HCEC 1CT (cell line): ENCODE data around the gene MBNL1.

ENCODE experiments used
- DNase-seq: peaks from one replicate; pipeline ENCODE4 v3.0.0-alpha.2; 2017

MBNL1 gene

DNA sequence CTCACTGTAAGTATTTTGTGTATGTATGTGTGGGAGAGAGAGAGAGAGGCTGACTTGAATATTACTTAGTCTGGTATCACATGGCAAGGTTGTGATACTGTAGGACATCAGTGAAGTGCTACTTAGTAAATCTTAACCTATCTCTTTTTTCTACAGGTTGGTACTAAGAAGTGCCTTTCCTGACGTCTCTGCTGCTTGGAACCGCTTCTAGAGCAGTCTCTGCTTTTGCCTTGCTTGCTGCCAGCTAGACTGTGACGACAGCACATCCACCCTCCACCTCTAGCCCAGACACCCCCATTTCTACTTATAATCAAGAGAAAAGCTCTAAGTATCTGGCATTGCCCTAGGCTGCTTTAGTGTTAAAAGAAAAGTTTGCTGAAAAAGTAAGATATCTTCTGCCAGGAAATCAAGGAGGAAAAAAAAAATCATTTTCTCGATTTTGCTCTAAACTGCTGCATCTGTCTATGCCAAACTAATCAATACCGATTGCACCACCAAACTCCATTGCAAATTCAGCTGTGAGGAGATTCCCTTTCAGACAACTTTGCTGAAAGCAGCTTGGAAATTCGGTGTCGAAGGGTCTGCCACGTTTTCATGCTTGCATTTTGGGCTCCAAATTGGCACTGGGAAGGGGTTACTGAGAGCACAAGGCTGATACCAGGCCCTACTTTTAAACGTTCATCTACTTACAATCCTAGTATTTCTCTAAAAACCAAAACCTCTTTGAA lies 30.7 kb downstream of the MBNL1 start:
- DNase-seq, result no peak

DNA sequence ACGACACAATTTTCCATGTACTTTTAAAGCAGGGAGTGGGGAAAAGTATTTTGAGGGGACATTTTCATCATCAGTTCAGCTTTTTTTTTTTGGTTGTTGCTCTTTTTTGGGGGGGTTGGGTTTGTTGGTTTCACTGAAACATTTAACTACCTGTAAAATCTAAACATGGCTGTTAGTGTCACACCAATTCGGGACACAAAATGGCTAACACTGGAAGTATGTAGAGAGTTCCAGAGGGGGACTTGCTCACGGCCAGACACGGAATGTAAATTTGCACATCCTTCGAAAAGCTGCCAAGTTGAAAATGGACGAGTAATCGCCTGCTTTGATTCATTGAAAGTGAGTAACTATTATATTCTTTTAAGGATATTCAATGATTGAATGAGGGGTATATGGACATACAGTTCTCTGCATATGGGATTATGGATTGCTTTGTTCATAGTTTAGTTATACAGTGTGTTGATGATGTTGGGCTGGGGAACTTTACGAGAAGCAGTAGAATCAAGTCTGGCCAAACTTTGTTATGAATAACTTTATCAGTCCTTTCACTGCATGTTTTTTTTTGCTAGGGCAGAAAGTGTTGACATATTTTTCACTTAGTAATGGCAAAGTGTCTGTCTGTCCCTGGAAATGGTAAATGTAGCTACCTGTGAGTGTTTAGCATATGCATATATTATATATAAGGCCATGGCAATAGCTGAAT lies 31.5 kb downstream of the MBNL1 start:
- DNase-seq, result no peak

DNA sequence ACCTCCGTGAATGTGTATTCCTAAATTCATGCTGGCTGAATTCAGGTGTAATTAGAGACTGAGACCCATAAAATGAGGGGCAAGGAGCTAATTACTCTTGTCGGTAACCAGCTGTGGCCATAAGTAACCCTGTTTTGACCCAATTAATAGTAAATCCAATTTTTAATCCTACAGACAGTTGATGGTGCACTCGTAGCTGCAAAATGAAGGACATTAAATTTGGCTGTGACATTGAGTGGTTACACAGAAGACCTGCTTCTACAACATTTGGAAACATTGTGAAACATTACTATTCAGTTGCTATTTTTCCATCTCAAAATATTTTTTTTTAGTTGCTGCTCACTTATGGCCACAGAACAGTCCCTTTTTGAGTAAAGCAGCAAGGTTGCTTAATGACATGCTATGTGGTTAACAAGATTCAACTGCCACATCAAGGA lies 33.0 kb downstream of the MBNL1 start:
- no peak for DNase-seq

DNA sequence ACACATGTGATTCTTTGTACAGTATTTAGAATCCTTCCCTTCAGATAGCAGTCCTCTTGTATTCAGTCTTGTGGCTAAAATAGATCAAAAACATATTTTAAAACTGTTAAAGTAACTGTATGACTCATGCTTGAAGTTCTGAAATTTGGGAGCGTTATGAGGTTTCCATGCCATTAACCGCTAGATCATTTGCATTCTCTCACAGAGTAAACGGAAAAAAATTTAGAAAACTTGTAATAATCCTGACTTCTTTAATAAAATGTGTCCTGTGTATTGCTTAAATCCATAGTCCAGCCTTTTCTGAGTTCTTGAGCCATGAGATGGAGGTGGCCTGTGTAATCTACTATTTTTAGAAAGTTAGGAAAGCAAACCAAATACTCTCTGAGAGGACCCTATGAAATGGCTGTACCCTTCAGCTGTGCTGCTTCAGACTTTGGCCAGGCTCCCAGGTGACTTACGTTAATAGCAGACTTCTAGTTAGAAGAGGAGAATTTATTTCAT lies 33.8 kb downstream of the MBNL1 start:
- peak; percentile 95 for DNase-seq

DNA sequence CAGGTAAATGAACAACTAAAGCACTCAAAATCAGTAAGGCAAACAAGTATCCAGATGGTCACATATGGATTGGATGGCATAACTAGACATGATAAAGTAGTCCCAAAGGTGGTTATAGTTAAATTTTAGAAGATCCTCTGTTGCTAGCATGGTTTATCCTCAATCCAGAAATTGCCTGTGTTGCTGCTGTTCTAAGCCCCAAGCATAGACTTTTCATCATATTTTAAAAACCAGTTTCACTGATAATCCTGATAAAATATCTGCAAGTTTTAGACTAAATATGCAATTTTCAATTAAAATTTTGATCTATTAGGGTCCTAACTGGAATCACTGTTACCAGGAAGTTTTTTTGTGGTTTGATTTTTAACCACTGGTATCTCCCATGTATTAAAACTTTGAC lies 35.4 kb downstream of the MBNL1 start:
- no peak for DNase-seq

DNA sequence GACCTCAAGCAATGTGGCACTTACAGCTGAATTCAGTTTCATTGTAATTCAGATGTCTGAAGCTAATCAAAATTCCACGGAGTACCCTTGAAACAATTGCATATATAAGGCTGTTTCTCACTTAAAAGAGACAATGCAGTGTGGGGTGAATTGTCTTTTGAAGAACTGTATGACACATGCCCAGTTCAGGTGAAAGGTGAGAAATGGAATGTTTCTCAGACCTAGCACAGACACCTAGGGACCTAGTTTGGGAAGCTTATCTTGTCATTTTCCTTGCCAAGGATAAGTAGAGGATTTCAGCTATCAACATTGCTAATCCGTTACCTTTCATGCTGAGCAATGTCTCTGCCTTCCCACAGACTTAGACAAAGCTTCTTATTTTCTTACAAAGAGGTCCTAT lies 36.3 kb downstream of the MBNL1 start:
- DNase-seq, result no peak

DNA sequence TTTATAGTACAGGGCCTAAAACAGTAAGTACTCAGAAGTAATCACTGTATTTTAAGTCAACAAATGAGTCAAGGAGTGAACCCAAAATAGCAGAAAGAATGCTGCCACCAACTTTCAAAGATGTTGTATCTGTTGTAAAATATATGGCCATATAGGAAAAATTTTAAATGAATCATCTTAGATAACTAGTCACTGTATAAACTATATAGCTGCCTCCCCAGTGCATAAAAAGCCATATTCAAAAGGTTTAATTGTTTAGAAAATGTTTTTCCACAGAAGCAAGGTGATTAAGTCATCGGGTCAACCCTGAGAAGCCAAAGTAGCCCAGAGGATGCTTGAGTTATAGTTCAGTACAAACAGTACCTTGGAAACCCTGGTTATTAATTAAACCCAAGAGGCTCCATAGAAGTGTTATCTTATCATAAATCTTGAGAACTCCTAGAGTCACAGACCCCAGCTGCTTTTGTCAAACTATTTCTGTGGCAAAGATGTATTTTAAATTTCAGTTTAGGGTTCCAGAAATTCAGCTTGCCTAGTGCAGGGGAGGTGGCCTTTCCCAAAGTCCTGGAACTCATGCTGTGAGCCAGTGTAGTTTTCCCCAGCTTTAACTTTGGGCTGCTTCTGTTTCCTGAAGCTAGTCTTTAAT lies 39.2 kb downstream of the MBNL1 start:
- peak; percentile 53 for DNase-seq

DNA sequence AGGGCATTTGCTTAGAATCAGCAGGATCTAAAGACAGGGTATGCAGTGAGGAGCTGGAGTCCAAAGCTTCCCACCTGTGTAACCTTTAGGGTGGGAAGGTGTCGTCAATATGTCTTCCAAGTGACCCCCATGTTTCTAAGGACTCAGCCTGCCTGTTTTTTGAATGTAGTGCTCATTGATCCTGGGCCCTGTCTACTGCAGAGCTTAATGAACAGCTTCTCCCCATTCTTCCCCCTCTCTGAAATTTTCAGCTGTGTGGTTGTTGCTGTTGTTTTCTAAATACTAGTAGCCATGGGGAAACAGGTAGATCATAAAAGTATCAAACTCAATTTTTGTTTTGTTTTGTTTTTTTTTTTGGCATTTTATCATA lies 39.7 kb downstream of the MBNL1 start:
- DNase-seq, result no peak

DNA sequence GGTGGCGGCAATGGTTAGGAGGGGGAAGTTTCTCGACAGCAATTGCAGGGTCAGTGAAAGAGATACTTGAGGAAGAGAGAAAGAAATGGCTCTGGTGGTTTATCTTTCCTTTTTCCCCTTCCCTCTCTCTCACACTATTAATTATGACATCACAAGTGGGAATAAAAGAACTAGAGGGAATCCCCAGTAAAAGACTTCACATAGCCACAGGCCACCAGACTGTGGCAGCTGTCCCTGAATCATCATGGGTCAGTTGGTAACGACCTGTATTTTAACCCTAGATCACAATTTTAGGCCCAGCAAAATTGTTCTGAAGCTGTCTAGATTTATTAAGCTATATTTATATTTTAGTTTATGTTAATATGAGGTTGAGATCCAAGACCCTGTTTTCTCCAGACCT lies 40.3 kb downstream of the MBNL1 start:
- DNase-seq, result no peak

DNA sequence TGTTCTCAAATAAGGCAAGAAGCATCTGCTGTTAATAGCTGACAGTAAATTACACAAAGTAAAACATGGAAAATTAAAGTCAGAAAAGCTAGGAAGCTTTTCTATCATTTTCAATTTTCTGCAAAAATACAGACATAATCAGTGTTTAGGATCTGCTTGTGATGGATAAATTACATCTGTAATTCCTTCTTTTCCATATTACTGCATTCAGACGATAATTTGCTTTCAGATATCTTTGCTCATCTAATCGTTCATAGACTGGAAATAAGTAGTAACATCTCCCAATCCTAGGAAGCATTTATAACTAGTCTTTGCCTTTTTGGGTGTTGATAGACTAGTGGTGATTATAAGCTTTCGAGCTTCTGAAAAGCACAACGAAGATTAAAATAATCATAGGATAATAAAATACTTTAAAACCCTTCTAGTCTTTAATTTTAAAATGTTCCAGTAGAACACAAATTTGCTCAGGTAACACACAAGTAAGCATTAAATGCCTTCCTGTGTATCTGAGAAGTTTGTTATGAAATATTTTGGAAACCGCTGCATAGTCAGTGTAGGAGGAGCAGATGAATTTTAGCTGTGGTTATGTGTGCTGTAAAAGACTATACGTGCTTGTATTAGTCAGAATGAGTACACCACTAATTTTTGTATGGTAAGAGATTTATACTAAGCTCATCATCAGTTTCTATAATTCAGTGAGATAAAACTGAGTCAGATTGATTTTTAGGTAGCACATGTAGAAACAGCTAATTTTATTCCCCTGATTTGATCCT lies 41.0 kb downstream of the MBNL1 start:
- peak; percentile 91 for DNase-seq

DNA sequence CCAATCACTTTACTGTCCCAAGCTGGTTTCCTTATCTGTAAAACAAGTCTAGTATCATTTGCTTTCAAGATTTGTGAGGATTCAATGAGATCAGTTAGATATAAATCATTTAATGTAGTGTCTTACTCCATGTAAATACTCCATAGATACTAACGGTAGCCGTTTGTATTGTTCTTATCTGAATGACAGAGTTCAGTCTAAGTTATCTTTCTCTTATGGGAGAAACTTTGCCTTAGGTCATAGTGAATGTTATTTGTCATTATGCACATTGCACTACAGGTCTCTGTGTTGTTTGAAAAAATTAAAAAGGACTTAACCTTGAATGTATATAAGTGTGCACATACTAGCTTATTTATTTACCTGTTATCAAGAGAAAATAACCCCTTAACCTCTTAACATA lies 44.7 kb downstream of the MBNL1 start:
- DNase-seq, result no peak

DNA sequence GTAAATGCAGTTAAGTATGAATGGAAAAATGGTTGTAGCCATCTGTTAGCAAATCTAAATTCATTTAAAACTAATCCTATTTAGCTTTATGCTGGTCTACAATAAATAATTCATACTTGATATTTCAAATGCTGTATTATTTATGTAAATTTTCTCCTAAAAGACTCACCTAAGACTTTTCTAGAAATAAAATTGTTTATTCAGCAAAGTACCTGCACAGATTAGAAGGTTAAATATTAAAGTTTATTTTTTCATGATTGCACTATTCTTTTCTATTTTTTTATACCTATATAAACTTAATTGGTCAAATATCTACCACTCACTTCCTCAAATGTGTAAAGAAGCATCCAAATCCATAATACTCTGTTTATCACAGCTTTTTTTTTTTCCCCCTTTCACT lies 45.2 kb downstream of the MBNL1 start:
- DNase-seq, result no peak

DNA sequence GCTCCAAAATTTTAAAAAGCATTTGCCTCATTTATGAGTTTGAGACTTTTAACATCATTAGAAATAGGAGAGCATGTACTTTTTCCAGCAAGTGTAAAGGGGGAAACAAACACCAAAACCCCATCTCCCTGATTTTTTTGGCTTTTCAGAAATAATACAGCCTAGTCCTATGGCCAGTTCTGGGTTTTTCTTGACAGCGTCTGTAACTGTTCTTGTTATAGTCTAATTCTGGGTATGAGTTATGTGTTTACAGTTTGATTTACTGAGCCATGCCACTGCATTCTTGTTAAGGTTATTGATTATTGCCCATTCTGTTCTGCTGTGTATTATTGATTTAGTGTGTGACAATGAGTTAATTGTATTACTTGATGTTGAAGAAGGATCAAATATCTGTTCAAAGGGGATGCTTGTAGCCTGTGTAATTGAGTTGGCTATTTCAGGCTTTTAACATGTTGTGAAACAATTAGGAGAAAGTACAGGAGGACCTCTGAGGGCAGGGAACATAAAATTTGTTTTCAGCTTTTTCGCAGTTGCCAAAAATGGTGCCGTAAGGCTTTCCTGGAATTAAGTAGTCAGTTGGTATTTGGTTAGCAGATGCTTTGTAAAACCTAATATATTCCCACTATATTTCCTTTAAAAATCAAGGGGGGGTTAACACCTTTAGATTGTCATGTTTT lies 46.1 kb downstream of the MBNL1 start:
- no peak for DNase-seq

DNA sequence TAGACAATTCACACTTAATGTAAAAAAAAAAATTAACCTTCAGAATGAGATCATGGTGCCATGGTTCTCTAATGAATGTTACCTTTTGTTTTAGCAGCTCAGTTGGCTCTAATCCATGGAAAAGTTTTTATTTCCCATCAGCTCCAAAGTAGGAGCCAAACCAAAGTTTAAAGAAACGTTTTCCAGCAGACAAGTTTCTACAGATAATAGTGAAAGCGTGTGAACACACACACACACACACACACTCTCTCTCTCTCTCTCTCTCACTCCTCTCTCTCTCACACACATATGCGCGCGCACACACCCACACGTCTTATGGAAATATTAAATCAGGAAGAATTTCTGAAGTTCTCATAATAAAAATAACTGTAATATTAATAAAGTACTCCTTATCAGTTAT lies 46.9 kb downstream of the MBNL1 start:
- no peak for DNase-seq

DNA sequence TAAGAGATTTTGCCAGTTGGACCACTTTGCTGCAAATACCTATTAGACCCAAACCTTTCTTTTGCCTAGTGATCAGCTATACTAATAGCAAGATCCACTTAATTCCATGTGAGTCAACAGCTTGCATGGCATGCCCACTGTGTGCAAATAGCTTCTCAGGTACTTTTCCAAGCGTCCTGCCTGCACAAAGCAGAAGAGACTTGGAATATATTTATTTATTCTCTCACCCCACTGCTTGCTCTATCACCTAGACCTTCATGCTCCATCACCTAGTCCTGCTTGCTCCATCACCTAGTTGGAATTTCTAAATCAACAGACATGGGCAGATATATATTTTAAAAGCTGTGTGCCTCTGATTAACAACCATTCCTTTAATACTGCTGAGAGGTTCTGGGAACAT lies 47.6 kb downstream of the MBNL1 start:
- DNase-seq, result no peak

DNA sequence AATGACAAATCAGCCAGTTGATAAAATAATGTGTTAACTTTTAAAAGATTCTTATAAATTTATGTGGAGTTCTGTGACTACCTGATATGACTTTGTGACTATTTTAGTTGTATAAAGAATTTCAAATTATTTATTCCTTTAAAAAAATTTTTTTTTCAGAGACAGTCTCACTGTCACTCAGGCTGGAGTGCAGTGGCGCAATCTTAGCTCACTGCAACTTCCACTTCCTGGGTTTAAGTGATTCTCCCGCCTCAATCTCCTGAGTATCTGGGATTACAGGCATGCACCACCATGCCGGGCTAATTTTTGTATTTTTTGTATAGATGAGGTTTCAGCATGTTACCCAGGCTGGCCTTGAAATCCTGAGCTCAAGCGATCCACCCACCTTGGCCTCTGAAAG lies 48.5 kb downstream of the MBNL1 start:
- DNase-seq, result no peak

DNA sequence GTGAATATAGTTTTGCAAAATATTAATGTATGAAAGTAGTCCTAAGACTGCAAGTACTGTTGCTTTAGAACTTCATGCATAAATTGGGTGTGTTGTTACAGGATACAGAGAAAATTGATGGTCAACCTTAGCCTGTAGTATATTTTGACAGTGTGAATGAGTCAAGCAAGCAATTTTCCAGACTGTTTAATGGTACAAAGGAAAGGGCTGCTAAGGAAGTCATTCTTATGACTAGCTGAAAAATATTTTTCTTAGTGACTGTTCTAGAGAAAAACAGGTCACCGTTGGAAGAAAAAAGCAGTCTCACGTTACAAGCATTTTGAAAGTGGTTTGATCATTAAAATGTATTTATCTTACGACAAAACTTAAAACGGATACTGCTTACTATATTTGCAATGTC lies 49.2 kb downstream of the MBNL1 start:
- peak; percentile 86 for DNase-seq

DNA sequence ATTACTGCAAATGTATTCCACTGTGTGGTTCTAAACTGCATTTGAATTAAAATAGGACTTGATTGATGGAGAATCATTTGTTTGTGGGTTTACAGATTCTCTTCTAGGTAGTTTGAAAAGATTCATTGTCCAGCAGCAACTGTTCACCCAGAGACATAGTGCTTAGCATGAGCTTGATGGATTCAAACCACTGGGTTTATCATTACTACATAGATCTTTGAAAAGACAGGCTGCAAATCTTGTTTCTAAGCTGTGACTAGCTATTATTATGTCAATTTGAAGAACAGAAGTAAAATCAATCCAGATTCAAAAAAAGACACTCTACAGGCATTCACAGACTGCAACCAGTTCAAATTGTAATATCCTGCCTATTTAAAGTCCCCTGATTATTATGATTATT lies 49.8 kb downstream of the MBNL1 start:
- DNase-seq, result no peak

DNA sequence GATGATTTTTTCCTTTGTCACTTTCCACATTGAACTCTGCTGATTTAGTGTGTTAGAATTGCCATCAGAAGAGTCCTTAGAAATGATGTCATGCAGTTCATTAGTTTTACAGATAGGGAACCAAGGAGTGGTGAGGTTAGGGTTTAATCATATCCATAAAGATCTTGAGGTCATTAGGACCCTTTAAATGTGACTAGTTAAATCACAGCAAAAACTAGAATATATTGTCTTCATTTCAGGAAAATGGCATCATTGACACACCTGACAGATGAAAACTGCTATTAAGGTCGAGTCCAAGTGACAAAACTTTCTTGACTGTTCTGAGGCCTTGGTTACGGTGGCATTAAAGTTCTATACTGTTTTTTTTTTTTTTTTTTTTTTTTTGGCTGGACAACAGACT lies 50.5 kb downstream of the MBNL1 start:
- DNase-seq, result no peak

DNA sequence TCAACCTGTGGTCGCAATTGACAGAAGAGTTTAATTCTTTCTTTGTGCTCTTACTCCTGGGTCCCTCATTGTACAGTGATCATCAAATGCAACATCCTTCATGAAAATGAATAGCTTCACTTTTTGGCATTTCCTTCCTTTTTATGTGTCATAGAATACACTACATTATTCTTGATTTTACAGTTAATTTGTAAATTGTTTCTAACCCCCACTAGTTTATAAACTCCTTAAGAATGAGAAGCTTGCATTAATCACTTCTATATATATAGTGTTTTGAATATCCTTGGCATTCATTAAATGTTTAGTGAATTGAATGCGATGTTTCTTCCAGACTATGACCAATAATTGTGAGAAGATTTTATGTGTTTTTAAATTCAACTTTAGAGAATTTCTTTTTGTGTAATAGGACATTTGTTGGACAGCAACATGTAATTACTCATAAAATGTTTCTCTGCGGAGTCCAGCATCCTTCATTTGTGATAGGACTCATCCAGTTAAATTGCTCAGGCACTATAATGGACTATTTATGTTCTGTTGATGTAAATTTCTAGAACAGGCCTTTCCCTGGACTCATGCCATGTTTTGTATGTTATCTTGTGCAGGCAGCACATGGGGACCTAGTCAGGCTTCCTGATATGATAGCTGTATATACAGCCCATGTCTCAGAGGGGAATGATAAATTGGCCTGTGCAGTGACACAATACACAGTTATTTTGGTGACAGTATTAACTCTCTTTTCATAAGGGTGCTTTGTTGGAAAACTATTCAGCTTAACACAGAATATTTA lies 51.3 kb downstream of the MBNL1 start:
- DNase-seq, result peak; percentile 34

DNA sequence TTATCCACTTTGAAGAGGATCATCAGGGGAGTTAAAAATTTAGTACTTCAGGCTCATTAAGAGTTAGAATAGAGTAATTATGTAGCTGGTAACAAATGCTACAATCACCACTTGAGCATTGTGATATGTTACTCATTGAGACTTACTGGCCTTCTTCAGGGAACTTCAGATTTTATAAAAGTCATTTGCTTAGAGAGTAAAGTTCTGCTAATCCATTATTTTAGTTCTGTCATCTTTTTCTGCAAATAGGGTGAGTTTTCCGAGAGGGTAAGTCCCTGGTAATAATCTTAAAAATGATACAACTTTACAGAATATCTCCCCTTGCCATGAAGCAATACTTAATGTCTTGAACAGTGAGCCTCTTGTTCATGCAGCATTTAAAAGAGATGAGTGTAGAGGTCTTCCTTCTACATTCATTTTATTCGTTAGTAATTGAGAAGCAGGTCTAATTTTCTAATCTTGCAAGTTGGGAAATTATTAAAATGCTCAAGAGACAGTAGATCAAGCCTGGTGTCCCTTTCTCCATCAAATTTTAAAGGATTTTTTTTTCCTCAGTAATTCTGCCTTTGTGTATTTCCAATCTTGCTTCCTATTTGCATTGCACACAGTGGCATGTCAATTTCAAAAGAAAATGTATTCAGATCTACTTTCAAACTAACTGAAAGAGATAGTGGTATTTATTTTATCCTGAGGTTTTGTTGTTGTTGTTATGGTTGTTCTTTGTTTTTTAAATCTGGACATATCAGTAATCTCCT lies 52.6 kb downstream of the MBNL1 start:
- DNase-seq, result no peak
